ENCODE results near the gene SBF2. TPM values are rescaled to one million over a fixed set of nuclear protein-coding genes. Genes with fewer than 3 reads are reported as not detected.

SBF2 gene
- total RNA-seq, 1 experiment from 2014 or later, result 31.3 TPM

DNA sequence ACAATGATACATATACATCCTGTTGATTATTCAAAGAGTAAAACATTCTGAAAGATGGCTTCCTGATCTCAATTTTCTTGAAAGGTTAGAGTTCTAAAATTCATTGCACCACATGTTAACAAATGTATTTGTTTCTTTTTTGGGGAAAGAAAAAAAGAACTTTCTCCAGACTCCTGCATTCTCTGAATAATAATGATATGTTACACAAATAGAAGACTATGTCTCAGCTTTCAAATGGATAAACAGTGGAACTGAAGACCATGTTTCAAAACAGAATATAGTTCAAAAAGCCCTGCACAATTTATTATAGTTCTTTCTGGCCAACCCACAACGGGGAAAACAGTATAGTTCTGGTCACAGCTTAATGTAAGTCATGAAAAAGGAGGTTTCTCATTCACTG lies 277.0 kb downstream of the SBF2 start:
- POLR2A ChIA-PET (ENCODE audit: unreplicated experiment), result interaction anchor here (0.6 kb wide), 1 partner anchor 419 kb away, joined by 8 read pairs; no protein-coding TSS in a partner anchor
- no peak overlapping the region for H3K4me3 ChIP-seq (ENCODE audit: low read length)
- CTCF ChIA-PET, result no interaction called here
- ATAC-seq (no peak), DNase-seq (no peak)
- H3K4me1 ChIP-seq (ENCODE audit: insufficient read depth, low read length), result peaks cover 5% of the 10 kb centered on the region; the same call in 1 of the 2 replicates
- no TSS peak for BruUV-seq (replicated peaks)
- no peaks in the 10 kb centered on the region for H3F3A ChIP-seq (ENCODE audit: low read length, unreplicated experiment)
- H3K9me3 ChIP-seq (ENCODE audit: low read length), result no peaks in the 10 kb centered on the region
- no peak overlapping the region for H2AFZ ChIP-seq (ENCODE audit: low read length)
- H4K20me1 ChIP-seq (ENCODE audit: low read length), result no peaks in the 10 kb centered on the region
- H3K4me2 ChIP-seq (ENCODE audit: low read length), result no peak overlapping the region
- no peaks in the 10 kb centered on the region for H3K79me2 ChIP-seq (ENCODE audit: low read length)
- H3K27me3 ChIP-seq (ENCODE audit: low read length), result no peaks in the 10 kb centered on the region
- no peak overlapping the region for H3K9ac ChIP-seq (ENCODE audit: low read length)
- intact Hi-C loops (cut with micrococcal nuclease), result no loop called here
- no peaks in the 10 kb centered on the region for H3K36me3 ChIP-seq (ENCODE audit: low read depth, low read length)
- TF ChIP-seq EZH2phosphoT487 (IDR thresholded peaks at IDR 0.05; ENCODE audit: borderline replicate concordance, low read length) (no peak), CTCF (conservative IDR thresholded peaks at IDR 0.05; ENCODE audit: low read depth, low read length) (no peak), EZH2 (IDR thresholded peaks at IDR 0.05; ENCODE audit: low read length, unreplicated experiment) (no peak)
- no peak overlapping the region for H3K27ac ChIP-seq (ENCODE audit: low read length)
- H3K9me2 ChIP-seq (replicated peaks; ENCODE audit: low read length), result no peaks in the 10 kb centered on the region

- BruUV-seq (replicated peaks), result no TSS peak
- H3K4me3 ChIP-seq (ENCODE audit: low read length), result no peak overlapping the region
- no peaks in the 10 kb centered on the region for H4K20me1 ChIP-seq (ENCODE audit: low read length)
- H3K27me3 ChIP-seq (ENCODE audit: low read length), result no peaks in the 10 kb centered on the region
- H3K9me3 ChIP-seq (ENCODE audit: low read length), result no peaks in the 10 kb centered on the region
- ChIA-PET POLR2A (ENCODE audit: unreplicated experiment) (no interaction called here), CTCF (no interaction called here)
- H3K4me2 ChIP-seq (ENCODE audit: low read length), result no peak overlapping the region
- H3K4me1 ChIP-seq (ENCODE audit: insufficient read depth, low read length), result no peaks in the 10 kb centered on the region
- intact Hi-C loops (cut with micrococcal nuclease), result no loop called here
- H3K27ac ChIP-seq (ENCODE audit: low read length), result no peak overlapping the region
- no peaks in the 10 kb centered on the region for H3K36me3 ChIP-seq (ENCODE audit: low read depth, low read length)
- no peak overlapping the region for H2AFZ ChIP-seq (ENCODE audit: low read length)
- no peaks in the 10 kb centered on the region for H3K9me2 ChIP-seq (replicated peaks; ENCODE audit: low read length)
- no peaks in the 10 kb centered on the region for H3K79me2 ChIP-seq (ENCODE audit: low read length)
- DNase-seq (no peak), ATAC-seq (no peak)
- H3K9ac ChIP-seq (ENCODE audit: low read length), result no peak overlapping the region
- no peaks in the 10 kb centered on the region for H3F3A ChIP-seq (ENCODE audit: low read length, unreplicated experiment)
- TF ChIP-seq CTCF (conservative IDR thresholded peaks at IDR 0.05; ENCODE audit: low read depth, low read length) (no peak), EZH2phosphoT487 (IDR thresholded peaks at IDR 0.05; ENCODE audit: borderline replicate concordance, low read length) (no peak), EZH2 (IDR thresholded peaks at IDR 0.05; ENCODE audit: low read length, unreplicated experiment) (no peak)
Measured at GRCh38 chr11:10012068-10012467, 282.0 kb downstream of the SBF2 start.

- H3K27me3 ChIP-seq (ENCODE audit: low read length), result no peaks in the 10 kb centered on the region
- H3K4me3 ChIP-seq (ENCODE audit: low read length), result no peak overlapping the region
- no peak overlapping the region for H2AFZ ChIP-seq (ENCODE audit: low read length)
- H3K9me3 ChIP-seq (ENCODE audit: low read length), result no peaks in the 10 kb centered on the region
- no peak overlapping the region for H3K27ac ChIP-seq (ENCODE audit: low read length)
- no peaks in the 10 kb centered on the region for H3K36me3 ChIP-seq (ENCODE audit: low read depth, low read length)
- no peaks in the 10 kb centered on the region for H3K9me2 ChIP-seq (replicated peaks; ENCODE audit: low read length)
- TF ChIP-seq EZH2phosphoT487 (IDR thresholded peaks at IDR 0.05; ENCODE audit: borderline replicate concordance, low read length) (no peak), EZH2 (IDR thresholded peaks at IDR 0.05; ENCODE audit: low read length, unreplicated experiment) (no peak), CTCF (conservative IDR thresholded peaks at IDR 0.05; ENCODE audit: low read depth, low read length) (no peak)
- POLR2A ChIA-PET (ENCODE audit: unreplicated experiment), result no interaction called here
- no peak overlapping the region for H3K9ac ChIP-seq (ENCODE audit: low read length)
- H3K4me1 ChIP-seq (ENCODE audit: insufficient read depth, low read length), result peaks cover 5% of the 10 kb centered on the region; the same call in 1 of the 2 replicates
- no peaks in the 10 kb centered on the region for H3K79me2 ChIP-seq (ENCODE audit: low read length)
- H3K4me2 ChIP-seq (ENCODE audit: low read length), result no peak overlapping the region
- ATAC-seq (no peak), DNase-seq (no peak)
- H3F3A ChIP-seq (ENCODE audit: low read length, unreplicated experiment), result no peaks in the 10 kb centered on the region
- intact Hi-C loops (cut with micrococcal nuclease), result loop anchor here (10.0 kb wide), 1 partner anchor 89 kb away; no protein-coding TSS in a partner anchor
- H4K20me1 ChIP-seq (ENCODE audit: low read length), result no peaks in the 10 kb centered on the region
- BruUV-seq (replicated peaks), result no TSS peak
- CTCF ChIA-PET, result no interaction called here
Measured at GRCh38 chr11:10005955-10006525, 288.0 kb downstream of the SBF2 start.
